Astrocyte (in vitro differentiated cells and primary cell): ENCODE measurements around the gene NDFIP1. TPM values are rescaled to one million over a fixed set of nuclear protein-coding genes. Genes with fewer than 3 reads are reported as not detected.

Source experiments
- DNase-seq: peaks from one replicate; pipeline ENCODE4 v3.0.0-alpha.2; 2010; ENCODE audit warnings: low read depth
- FAIRE-seq: peaks from 2 replicates; lab custom pipeline; 2011; peaks lifted over from hg19 to GRCh38; lab: Jason Lieb, UNC
- H2AFZ ChIP-seq: 2 replicates; pipeline ENCODE4 v1.6.0; 2012; ENCODE audit warnings: low read depth, low read length, inconsistent platforms
- H3K27ac ChIP-seq: 2 replicates; pipeline ENCODE4 v1.5.1; 2011; ENCODE audit warnings: low read depth, low read length, inconsistent platforms
- H3K27me3 ChIP-seq: 2 replicates; pipeline ENCODE4 v1.6.0; 2011; ENCODE audit warnings: low read length, inconsistent platforms; ENCODE audit not compliant: insufficient read depth
- H3K36me3 ChIP-seq: 2 replicates; pipeline ENCODE4 v1.5.1; 2011; ENCODE audit warnings: low read length, inconsistent platforms; ENCODE audit not compliant: insufficient read depth
- H3K4me1 ChIP-seq: 2 replicates; pipeline ENCODE4 v1.5.1; 2011; ENCODE audit warnings: low read length, inconsistent platforms; ENCODE audit not compliant: insufficient read depth
- H3K4me2 ChIP-seq: 2 replicates; pipeline ENCODE4 v1.6.0; 2012; ENCODE audit warnings: low read length, inconsistent platforms
- H3K4me3 ChIP-seq: 2 replicates; pipeline ENCODE4 v1.5.1; 2011; ENCODE audit warnings: low read depth, mild to moderate bottlenecking, low read length, inconsistent platforms; ENCODE audit not compliant: insufficient read depth
- H3K79me2 ChIP-seq: 2 replicates; pipeline ENCODE4 v1.6.0; 2012; ENCODE audit warnings: mild to moderate bottlenecking, low read length, inconsistent platforms; ENCODE audit not compliant: insufficient read depth
- H3K9ac ChIP-seq: 2 replicates; pipeline ENCODE4 v1.6.0; 2012; ENCODE audit warnings: mild to moderate bottlenecking, low read length, inconsistent platforms
- H3K9me3 ChIP-seq: 2 replicates; pipeline ENCODE4 v1.5.1; 2012; ENCODE audit warnings: low read depth, mild to moderate bottlenecking, low read length, inconsistent platforms; ENCODE audit not compliant: insufficient read depth
- H4K20me1 ChIP-seq: 2 replicates; pipeline ENCODE4 v1.6.0; 2012; ENCODE audit warnings: low read length, inconsistent platforms; ENCODE audit not compliant: insufficient read depth
- H3K27ac Mint-ChIP-seq: one replicate; pipeline ENCODE4 v1.8.0; 2021; ENCODE audit warnings: mild to moderate bottlenecking, mixed read lengths; ENCODE audit not compliant: unreplicated experiment
- H3K27me3 Mint-ChIP-seq: one replicate; pipeline ENCODE4 v1.8.0; 2021; ENCODE audit warnings: low read depth, mixed read lengths; ENCODE audit not compliant: unreplicated experiment
- H3K36me3 Mint-ChIP-seq: one replicate; pipeline ENCODE4 v1.8.0; 2021; ENCODE audit warnings: low read depth, mixed read lengths; ENCODE audit not compliant: unreplicated experiment
- H3K4me1 Mint-ChIP-seq: one replicate; pipeline ENCODE4 v1.8.0; 2021; ENCODE audit warnings: low read depth, mixed read lengths; ENCODE audit not compliant: unreplicated experiment
- H3K4me3 Mint-ChIP-seq: one replicate; pipeline ENCODE4 v1.8.0; 2021; ENCODE audit warnings: mild to moderate bottlenecking, moderate library complexity, mixed read lengths; ENCODE audit not compliant: unreplicated experiment
- H3K9me3 Mint-ChIP-seq: one replicate; pipeline ENCODE4 v1.8.0; 2021; ENCODE audit warnings: mild to moderate bottlenecking, mixed read lengths; ENCODE audit not compliant: unreplicated experiment
- CTCF ChIP-seq: IDR thresholded peaks from 2 replicates; pipeline ENCODE4 v1.5.1; 2011; ENCODE audit warnings: low read depth, mild to moderate bottlenecking, inconsistent platforms, low read length, moderate library complexity; ENCODE audit not compliant: insufficient read depth
- EZH2 ChIP-seq: IDR thresholded peaks from 2 replicates; pipeline ENCODE4 v1.6.1; 2012; ENCODE audit warnings: mild to moderate bottlenecking, low read length, inconsistent platforms; ENCODE audit not compliant: insufficient read depth
- total RNA-seq: library from RNA; stranded (reverse); gene quantifications from 2 replicates; pipeline ENCODE4 v1.2.1, GENCODE V29; 2021

NDFIP1 gene
- total RNA-seq, 1 donor from 2014 or later: 56.8 TPM

DNA sequence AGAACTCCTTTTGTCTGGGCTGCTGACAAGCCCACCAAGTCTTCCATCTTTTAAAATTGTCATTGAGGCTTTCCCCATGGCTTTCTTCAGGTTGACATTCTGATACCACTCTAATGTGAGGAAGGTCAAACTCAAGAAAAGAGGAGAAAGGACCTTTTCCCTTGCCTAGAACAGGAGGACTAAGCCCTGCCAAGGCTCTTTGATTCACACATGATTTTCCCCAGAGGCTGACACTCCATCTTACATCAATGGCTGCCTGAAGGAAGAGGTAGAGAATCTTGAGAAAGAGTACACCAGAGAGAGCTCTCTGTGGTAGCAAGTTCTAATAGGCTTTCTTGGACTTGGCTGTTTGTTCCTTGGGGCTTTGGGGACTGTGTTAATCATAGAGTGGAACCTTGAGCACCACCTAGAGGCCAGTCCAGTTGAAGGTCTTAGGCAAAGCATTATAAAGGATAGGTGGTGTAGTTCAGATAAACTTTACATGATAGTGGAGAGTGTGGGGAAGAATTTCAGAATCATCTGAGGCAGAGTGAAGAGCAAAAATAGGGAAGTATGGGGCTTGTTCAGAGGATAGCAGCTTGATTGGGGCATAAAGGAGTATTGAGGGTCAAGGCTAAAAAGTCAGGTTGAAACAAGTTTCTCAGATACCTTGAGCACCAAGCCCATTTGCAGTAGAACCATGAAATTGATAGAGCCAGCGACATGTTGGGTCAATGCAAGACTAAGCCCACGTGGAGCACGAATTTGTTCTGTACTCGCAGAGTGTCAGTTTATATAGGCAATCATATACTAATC, 36.7 kb downstream of the NDFIP1 start:
- Histone ChIP-seq H3K4me1 (no peaks in the 10 kb centered on the region), H2AFZ (no peak overlapping the region), H3K9ac (no peak overlapping the region), H3K27me3 (no peaks in the 10 kb centered on the region), H3K4me2 (no peak overlapping the region), H3K79me2 (no peaks in the 10 kb centered on the region), H4K20me1 (peaks cover 12% of the 10 kb centered on the region), H3K4me3 (no peak overlapping the region), H3K27ac (no peak overlapping the region), H3K9me3 (no peaks in the 10 kb centered on the region), H3K36me3 (peaks cover 30% of the 10 kb centered on the region)
- Mint-ChIP-seq H3K9me3 (no peaks in the 10 kb centered on the region), H3K27me3 (no peaks in the 10 kb centered on the region), H3K27ac (no peak overlapping the region), H3K4me1 (no peaks in the 10 kb centered on the region), H3K36me3 (peaks cover 3% of the 10 kb centered on the region), H3K4me3 (no peak overlapping the region)
- DNase-seq (peak; percentile 30), FAIRE-seq (no peak)
- TF ChIP-seq EZH2 (no peak), CTCF (peak; percentile 85)

DNA sequence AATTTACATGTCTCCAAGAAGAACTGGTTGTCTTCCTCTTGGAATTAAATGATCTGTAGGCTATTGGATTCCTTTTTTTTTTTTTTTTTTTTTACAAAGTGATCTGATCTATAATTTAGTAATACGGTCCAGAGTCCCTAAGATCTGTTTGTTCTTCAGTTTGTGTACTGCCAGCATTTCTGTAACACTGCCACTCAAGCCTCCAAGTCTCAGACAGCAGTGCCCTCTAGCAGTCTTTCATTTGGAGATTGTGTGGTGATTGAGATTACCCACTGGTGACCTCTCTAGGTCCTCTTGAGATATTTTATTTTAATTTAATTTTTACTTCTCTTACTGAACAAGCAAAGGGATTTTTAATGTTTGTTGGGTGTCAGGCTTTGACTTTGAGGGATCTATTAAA, 40.8 kb downstream of the NDFIP1 start:
- Histone ChIP-seq H4K20me1 (peaks cover 18% of the 10 kb centered on the region), H3K4me3 (no peak overlapping the region), H3K9ac (no peak overlapping the region), H3K4me2 (no peak overlapping the region), H3K4me1 (no peaks in the 10 kb centered on the region), H3K27me3 (no peaks in the 10 kb centered on the region), H3K36me3 (peaks cover 34% of the 10 kb centered on the region), H3K79me2 (no peaks in the 10 kb centered on the region), H2AFZ (no peak overlapping the region), H3K27ac (no peak overlapping the region), H3K9me3 (no peaks in the 10 kb centered on the region)
- H3K4me1 Mint-ChIP-seq: no peaks in the 10 kb centered on the region
- H3K27ac Mint-ChIP-seq: no peak overlapping the region
- DNase-seq: no peak
- H3K36me3 Mint-ChIP-seq: peaks cover 5% of the 10 kb centered on the region
- no peak overlapping the region for H3K4me3 Mint-ChIP-seq
- no peaks in the 10 kb centered on the region for H3K27me3 Mint-ChIP-seq
- no peaks in the 10 kb centered on the region for H3K9me3 Mint-ChIP-seq
- no peak for FAIRE-seq
- no peak for TF ChIP-seq CTCF
- TF ChIP-seq EZH2: no peak

- FAIRE-seq: no peak
- H3K27me3 Mint-ChIP-seq: no peaks in the 10 kb centered on the region
- H3K4me3 Mint-ChIP-seq: no peak overlapping the region
These were observed 41.9 kb downstream of the NDFIP1 start for GRCh38 chr5:142150431-142150830.

More at GRCh38 chr5:142150431-142150830, 41.9 kb downstream of the NDFIP1 start:
- DNase-seq: no peak
- no peak overlapping the region for H3K4me3 ChIP-seq
- no peak overlapping the region for H3K27ac ChIP-seq
- no peak overlapping the region for H3K9ac ChIP-seq
- no peak for TF ChIP-seq EZH2
- no peak for TF ChIP-seq CTCF
- H3K4me2 ChIP-seq: no peak overlapping the region
- peaks cover 30% of the 10 kb centered on the region for H3K36me3 ChIP-seq
- Mint-ChIP-seq H3K9me3 (no peaks in the 10 kb centered on the region), H3K36me3 (peaks cover 5% of the 10 kb centered on the region), H3K27ac (no peak overlapping the region), H3K4me1 (no peaks in the 10 kb centered on the region)
- H2AFZ ChIP-seq: no peak overlapping the region
- H3K9me3 ChIP-seq: no peaks in the 10 kb centered on the region
- H4K20me1 ChIP-seq: peaks cover 9% of the 10 kb centered on the region
- H3K4me1 ChIP-seq: no peaks in the 10 kb centered on the region
- no peaks in the 10 kb centered on the region for H3K79me2 ChIP-seq
- no peaks in the 10 kb centered on the region for H3K27me3 ChIP-seq
